ENCODE measurements around the gene IKZF1. TPM values are rescaled to one million over a fixed set of nuclear protein-coding genes. Genes with fewer than 3 reads are reported as not detected.

IKZF1 gene
- total and polyA plus RNA-seq, 10 donors, result 36.4 to 389 (median 231) TPM

DNA sequence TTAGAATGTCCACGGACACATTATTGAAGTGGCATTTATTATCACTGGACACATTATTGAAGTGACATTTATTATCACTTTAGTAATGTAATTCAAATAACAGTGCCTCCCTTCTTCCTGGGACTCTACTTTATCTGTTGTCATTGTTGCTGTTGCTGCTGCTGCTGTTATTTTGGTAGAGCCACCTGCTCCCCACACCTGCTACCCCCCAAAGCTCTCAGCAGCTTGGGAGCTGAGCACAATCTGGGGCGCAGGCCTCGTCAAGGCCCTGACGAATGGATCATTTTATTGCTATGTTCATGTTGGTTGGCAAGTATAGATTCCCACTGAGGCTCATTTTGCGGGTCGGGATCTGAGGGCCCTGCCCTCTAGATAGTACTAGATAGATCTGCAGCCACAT lies 120.8 kb downstream of the IKZF1 start:
- no peaks in the 10 kb centered on the region for H3K27me3 ChIP-seq (replicated peaks in 1 of 7)
- DNase-seq, result no peak
- intact Hi-C loops (cut with DNase I; ENCODE audit: low total_unique reads), result no loop called here

DNA sequence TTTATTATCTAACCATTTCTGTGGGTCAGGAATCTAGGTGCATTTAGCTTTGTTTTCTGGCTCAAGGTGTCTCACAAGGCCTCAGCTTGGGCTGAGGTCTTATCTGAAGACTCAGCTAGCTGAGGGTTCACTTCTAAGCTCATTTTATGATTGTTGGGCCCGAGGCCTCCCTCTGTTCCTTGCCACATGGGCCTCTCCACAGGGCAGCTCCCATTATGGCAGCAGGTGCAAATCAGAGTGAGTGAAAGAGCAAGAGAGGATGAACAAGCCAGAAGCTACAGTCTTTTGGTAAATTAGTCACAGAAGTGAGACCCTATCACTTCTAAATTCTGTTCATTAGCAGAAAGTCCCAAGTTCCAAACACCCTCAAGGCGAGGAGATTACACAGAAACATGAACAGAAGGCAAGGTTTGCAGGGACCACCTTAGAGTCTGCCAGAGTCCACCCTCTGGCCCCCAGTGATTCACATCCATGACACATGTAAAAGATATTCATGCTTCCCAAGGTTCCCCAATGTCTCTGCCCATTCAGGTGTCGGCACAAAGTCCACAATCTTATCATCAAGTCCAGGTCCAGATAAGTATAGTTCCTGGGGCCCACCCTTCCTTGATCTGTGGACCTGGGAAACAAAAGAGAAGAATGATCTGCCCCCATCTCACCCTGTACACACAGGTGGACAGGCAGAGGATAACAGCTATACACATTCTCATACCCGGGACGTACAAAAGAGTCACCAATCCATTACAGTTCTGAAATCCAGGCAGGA lies 121.9 kb downstream of the IKZF1 start:
- no peaks in the 10 kb centered on the region for H3K4me1 ChIP-seq
- no peak for DNase-seq
- no peak overlapping the region for H3K27ac ChIP-seq
- H3K27me3 ChIP-seq (replicated peaks in 1 of 7), result no peaks in the 10 kb centered on the region
- TF ChIP-seq POLR2AphosphoS5 (IDR thresholded peaks at IDR 0.05), result no peak
- TF ChIP-seq, protein P1, sequence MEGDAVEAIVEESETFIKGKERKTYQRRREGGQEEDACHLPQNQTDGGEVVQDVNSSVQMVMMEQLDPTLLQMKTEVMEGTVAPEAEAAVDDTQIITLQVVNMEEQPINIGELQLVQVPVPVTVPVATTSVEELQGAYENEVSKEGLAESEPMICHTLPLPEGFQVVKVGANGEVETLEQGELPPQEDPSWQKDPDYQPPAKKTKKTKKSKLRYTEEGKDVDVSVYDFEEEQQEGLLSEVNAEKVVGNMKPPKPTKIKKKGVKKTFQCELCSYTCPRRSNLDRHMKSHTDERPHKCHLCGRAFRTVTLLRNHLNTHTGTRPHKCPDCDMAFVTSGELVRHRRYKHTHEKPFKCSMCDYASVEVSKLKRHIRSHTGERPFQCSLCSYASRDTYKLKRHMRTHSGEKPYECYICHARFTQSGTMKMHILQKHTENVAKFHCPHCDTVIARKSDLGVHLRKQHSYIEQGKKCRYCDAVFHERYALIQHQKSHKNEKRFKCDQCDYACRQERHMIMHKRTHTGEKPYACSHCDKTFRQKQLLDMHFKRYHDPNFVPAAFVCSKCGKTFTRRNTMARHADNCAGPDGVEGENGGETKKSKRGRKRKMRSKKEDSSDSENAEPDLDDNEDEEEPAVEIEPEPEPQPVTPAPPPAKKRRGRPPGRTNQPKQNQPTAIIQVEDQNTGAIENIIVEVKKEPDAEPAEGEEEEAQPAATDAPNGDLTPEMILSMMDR (IDR thresholded peaks at IDR 0.05 in 8 of 11, conservative IDR thresholded peaks at IDR 0.05 in 3 of 11), result no peak
- TF ChIP-seq POLR2A (IDR thresholded peaks at IDR 0.05), result no peak
- intact Hi-C loops (cut with DNase I; ENCODE audit: low total_unique reads), result no loop called here
- 91 to 96% (median 94%) methylated on average over 5 of the region's 5 CpGs for WGBS, 5 donors
- H3K36me3 ChIP-seq, result no peaks in the 10 kb centered on the region
- no peaks in the 10 kb centered on the region for H3K9me3 ChIP-seq
- H3K4me3 ChIP-seq, result no peak overlapping the region

More for the DNA sequence above, 120.8 kb downstream of the IKZF1 start:
- H3K36me3 ChIP-seq, result no peaks in the 10 kb centered on the region
- no peaks in the 10 kb centered on the region for H3K9me3 ChIP-seq
- no peaks in the 10 kb centered on the region for H3K4me1 ChIP-seq
- no peak overlapping the region for H3K4me3 ChIP-seq
- 93 to 98% (median 95%) methylated on average over 6 of the region's 6 CpGs for WGBS, 5 donors
- H3K27ac ChIP-seq, result no peak overlapping the region
- no peak for TF ChIP-seq POLR2A (IDR thresholded peaks at IDR 0.05)
- TF ChIP-seq POLR2AphosphoS5 (IDR thresholded peaks at IDR 0.05), result no peak
- TF ChIP-seq, protein P1 (IDR thresholded peaks at IDR 0.05 in 8 of 11, conservative IDR thresholded peaks at IDR 0.05 in 3 of 11), result no peak

DNA sequence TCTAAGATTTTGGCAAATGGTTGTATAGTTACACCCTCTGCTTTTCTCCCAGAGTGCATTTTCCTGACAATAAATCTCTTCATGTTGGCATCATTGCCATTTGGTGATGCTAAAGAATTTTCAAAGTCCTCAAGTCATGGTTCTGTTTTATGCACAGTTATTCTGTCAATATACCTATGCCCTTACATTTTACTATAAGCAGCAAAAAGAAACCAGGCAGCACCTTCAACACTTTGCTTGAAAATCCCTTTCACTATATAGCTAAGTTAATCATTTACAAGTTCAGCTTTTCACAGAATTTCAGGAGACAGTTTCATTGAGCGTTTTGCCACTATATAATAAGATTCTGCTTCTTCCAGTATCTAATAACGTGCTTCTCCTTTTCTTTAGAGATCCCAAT lies 123.0 kb downstream of the IKZF1 start:
- intact Hi-C loops (cut with DNase I; ENCODE audit: low total_unique reads), result no loop called here
- TF ChIP-seq POLR2A (IDR thresholded peaks at IDR 0.05), result no peak
- TF ChIP-seq, protein P1 (IDR thresholded peaks at IDR 0.05 in 8 of 11, conservative IDR thresholded peaks at IDR 0.05 in 3 of 11), result no peak
- DNase-seq, result no peak
- H3K4me3 ChIP-seq, result no peak overlapping the region
- H3K4me1 ChIP-seq, result no peaks in the 10 kb centered on the region
- WGBS, 5 donors, result 85 to 97% (median 92%) methylated on average over 2 of the region's 2 CpGs
- H3K36me3 ChIP-seq, result no peaks in the 10 kb centered on the region
- H3K27ac ChIP-seq, result no peak overlapping the region
- H3K9me3 ChIP-seq, result no peaks in the 10 kb centered on the region
- H3K27me3 ChIP-seq (replicated peaks in 1 of 7), result no peaks in the 10 kb centered on the region

DNA sequence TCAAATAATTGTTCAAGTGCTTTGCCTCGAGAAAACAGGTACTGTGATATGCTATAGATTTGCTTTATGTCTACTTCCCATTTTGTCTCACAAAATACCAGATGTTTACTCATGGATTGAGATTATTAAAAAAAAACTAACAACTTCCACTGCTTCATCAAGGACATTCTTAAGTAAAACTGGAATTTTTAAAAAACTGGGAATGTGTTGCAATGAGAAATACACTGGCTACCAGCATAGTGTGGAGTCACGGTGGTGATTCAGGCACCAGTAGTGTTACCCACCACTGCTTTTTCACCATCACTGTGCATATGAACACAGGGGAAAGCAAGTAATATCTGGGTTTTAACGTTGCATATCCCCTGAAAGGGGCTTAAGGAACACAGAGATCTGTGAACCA lies 124.4 kb downstream of the IKZF1 start:
- no peaks in the 10 kb centered on the region for H3K4me1 ChIP-seq
- TF ChIP-seq POLR2AphosphoS5 (IDR thresholded peaks at IDR 0.05) (no peak), POLR2A (IDR thresholded peaks at IDR 0.05) (no peak)
- TF ChIP-seq, protein P1 (IDR thresholded peaks at IDR 0.05 in 8 of 11, conservative IDR thresholded peaks at IDR 0.05 in 3 of 11), result no peak
- DNase-seq, result no peak
- no peaks in the 10 kb centered on the region for H3K36me3 ChIP-seq
- no peak overlapping the region for H3K27ac ChIP-seq
- intact Hi-C loops (cut with DNase I; ENCODE audit: low total_unique reads), result no loop called here
- no peak overlapping the region for H3K4me3 ChIP-seq
- 79 to 86% (median 84%) methylated on average over 3 of the region's 3 CpGs for WGBS, 5 donors
- no peaks in the 10 kb centered on the region for H3K27me3 ChIP-seq (replicated peaks in 1 of 7)
- H3K9me3 ChIP-seq, result no peaks in the 10 kb centered on the region
